Thymus (tissue), 11 donors: ENCODE measurements around the gene CD22. TPM values are rescaled to one million over a fixed set of nuclear protein-coding genes. Genes with fewer than 3 reads are reported as not detected.
"Not testable (repeated sequence)": the region's sequence is repeated elsewhere in the genome, so short reads cannot be mapped to it uniquely, and the experiment has no call there.

Source experiments
- DNase-seq, 9 donors: peaks; one replicate each; pipeline ENCODE4 v3.0.0-alpha.2; 2013; ENCODE audit warnings: low spot score in 9 of 9, low read depth in 6 of 9, missing footprints in 1 of 9
- H3K27ac ChIP-seq, 2 donors: one replicate each; pipeline ENCODE4 v1.5.1; 2013; ENCODE audit warnings: control low read depth in 1 of 2, low read depth in 1 of 2, low read length in 1 of 2, mild to moderate bottlenecking in 1 of 2, moderate library complexity in 1 of 2
- H3K27me3 ChIP-seq, 2 donors: one replicate each; pipeline ENCODE4 v1.5.1; 2013; ENCODE audit warnings: low read length in 1 of 2; ENCODE audit not compliant: control insufficient read depth in 2 of 2, insufficient read depth in 1 of 2
- H3K36me3 ChIP-seq, 2 donors: one replicate each; pipeline ENCODE4 v1.5.1; 2013; ENCODE audit warnings: low read length in 1 of 2, mild to moderate bottlenecking in 1 of 2, moderate library complexity in 1 of 2; ENCODE audit not compliant: control insufficient read depth in 2 of 2, insufficient read depth in 2 of 2
- H3K4me1 ChIP-seq, 2 donors: one replicate each; pipeline ENCODE4 v1.5.1; 2013; ENCODE audit warnings: low read length in 2 of 2; ENCODE audit not compliant: control insufficient read depth in 2 of 2, insufficient read depth in 2 of 2
- H3K4me3 ChIP-seq, 2 donors: one replicate each; pipeline ENCODE4 v1.5.1; 2013; ENCODE audit warnings: low read length in 2 of 2, control low read depth in 1 of 2, mild to moderate bottlenecking in 1 of 2
- H3K9me3 ChIP-seq, 2 donors: one replicate each; pipeline ENCODE4 v1.5.1; 2013; ENCODE audit warnings: low read length in 1 of 2, mild to moderate bottlenecking in 1 of 2; ENCODE audit not compliant: control insufficient read depth in 2 of 2, insufficient read depth in 1 of 2
- WGBS: extraction: QIAGEN DNeasy Blood & Tissue Kit; methylation state at CpG from one replicate; pipeline ENCODE4 v1.1.7; 2013; 5-methylcytosine and 5-hydroxymethylcytosine counted together
- polyA plus RNA-seq: library from polyadenylated mRNA; stranded (reverse); fragments of 200-250 nt; gene quantifications from one replicate; pipeline ENCODE4 v1.2.3, GENCODE V29; 2013
- total RNA-seq: library from RNA; stranded (reverse); fragments of 120-200 nt; gene quantifications from one replicate; pipeline ENCODE4 v1.2.4, GENCODE V29; 2013
- donor health status: healthy.

The CD22 gene
- total and polyA plus RNA-seq, 2 donors = 1.7 to 12.3 TPM

DNA sequence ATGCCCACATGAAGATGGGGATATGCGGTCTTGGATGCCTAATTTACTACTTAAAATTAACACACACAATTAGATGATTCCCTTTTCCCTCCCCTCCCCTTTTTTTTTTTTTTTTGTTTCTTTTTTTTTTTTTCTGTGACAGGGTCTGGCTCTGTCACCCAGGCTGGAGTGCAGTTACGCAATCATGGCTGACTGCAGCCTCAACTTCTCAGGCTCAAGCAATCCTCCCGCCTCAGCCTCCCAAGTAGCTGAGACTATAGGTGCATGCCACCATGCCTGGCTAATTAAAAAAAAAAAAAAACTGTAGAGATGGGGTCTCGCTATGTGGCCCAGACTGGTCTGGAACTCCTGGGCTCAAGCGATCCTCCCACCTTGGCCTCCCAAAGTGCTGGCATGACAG, 50.6 kb downstream of the CD22 start:
- H3K9me3 ChIP-seq, H3K36me3 ChIP-seq, H3K27ac ChIP-seq, H3K4me1 ChIP-seq, H3K4me3 ChIP-seq, H3K27me3 ChIP-seq, DNase-seq: not testable (repeated sequence)
- 95% methylated on average over 5 of the region's 5 CpGs for WGBS

DNA sequence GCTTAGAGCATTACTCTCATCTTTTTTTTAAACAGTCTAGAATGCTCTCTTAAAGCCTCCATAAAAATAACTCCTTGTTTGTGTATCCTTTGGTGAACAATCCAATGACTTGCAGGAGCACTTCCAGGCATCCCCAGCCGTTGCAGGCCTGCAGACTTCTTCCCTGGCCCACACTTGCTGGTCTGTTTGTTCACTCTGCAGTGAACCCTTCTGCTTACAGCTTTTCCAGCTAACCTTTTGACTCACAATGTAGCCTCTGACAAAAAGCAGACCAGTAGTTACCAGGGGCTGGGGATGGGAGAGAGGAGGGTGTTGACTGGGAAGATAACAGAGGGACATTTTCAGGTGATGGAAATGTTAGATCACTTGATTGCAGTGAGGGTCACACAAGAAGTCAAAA, 51.0 kb downstream of the CD22 start:
- no peaks in the 10 kb centered on the region for H3K27me3 ChIP-seq
- no peaks in the 10 kb centered on the region for H3K36me3 ChIP-seq
- H3K4me1 ChIP-seq = no peaks in the 10 kb centered on the region
- H3K4me3 ChIP-seq = no peak overlapping the region
- H3K9me3 ChIP-seq = no peaks in the 10 kb centered on the region
- DNase-seq = no peak
- 71% methylated on average over 1 of the region's 1 CpG for WGBS
- no peak overlapping the region for H3K27ac ChIP-seq

DNA sequence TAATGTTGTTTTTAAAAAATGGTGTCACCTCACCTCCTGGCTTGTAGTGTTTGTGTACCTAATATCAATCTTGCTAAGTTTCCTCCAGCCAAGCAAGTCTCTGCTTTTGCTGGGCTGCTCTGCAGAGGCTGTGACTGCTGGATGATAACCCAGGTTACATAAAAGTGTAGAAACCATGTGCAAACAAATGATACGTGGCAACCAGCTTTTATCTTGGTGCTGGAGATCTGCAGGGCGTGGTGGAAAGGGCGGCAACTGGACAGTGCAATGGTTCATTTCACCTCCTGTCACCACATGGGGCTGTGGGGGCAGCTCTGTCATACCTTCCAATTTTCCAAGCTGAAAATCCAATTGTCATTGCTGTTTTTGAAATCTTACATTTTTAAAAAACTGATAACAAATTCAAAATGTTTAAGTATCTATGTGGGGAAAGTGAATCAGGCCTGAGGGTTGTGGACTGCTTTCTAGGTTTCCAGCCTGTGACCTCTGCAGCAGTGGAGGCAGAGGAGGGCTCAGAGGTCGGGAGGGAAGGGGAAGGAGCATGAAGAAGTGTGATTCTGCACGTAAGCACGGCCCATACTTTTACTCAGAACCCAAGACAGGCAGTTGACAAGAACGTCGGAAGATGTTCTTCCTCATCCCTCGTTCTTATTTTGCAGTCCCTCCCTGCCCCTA, 51.6 kb downstream of the CD22 start:
- H3K36me3 ChIP-seq = no peaks in the 10 kb centered on the region
- H3K27ac ChIP-seq = no peak overlapping the region
- WGBS = 81% methylated on average over 9 of the region's 9 CpGs
- H3K9me3 ChIP-seq = no peaks in the 10 kb centered on the region
- no peaks in the 10 kb centered on the region for H3K27me3 ChIP-seq
- no peak overlapping the region for H3K4me3 ChIP-seq
- H3K4me1 ChIP-seq = no peaks in the 10 kb centered on the region
- no peak for DNase-seq

DNA sequence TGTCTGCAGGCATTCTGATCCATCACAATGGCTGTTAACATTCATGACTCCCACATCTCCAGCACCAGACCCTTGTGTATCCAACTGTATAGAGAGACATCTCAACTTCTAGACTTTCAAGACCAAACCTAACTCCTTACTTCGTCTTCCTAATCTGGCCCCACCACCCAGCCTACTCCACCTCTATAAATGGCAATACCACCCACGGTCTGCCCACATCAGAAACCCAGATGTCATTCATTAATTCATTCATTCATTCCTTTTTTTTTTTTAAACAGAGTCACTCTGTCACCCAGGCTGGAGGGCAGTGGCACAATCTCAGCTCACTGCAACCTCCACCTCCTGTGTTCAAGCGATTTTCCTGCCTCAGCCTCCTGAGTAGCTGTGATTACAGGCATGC, 52.3 kb downstream of the CD22 start:
- Histone ChIP-seq H3K27ac (no peak overlapping the region), H3K36me3 (no peaks in the 10 kb centered on the region), H3K4me1 (no peaks in the 10 kb centered on the region), H3K4me3 (no peak overlapping the region), H3K9me3 (peaks cover 0 to 2% of the 10 kb centered on the region in 2 donors), H3K27me3 (no peaks in the 10 kb centered on the region)
- DNase-seq = no peak
- WGBS = 54% methylated on average over 3 of the region's 3 CpGs

DNA sequence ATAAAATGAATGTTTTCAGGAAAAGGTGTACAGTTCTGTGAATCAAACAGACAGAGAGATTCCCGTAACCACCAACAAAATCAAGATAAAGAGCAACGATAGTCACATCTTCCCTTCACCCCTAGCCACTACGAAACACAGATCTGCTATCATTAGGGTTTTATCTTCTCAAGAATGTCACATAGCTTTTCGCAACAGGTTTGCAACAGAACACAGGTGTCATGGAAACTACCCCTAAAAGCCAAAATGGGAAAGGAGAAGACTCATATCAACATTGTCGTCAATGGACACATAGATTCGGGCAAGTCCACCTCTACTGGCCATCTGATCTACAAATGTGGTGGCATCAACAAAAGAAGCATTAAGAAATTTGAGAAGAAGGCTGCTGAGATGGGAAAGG, 52.9 kb downstream of the CD22 start:
- Histone ChIP-seq H3K36me3 (no peaks in the 10 kb centered on the region), H3K27ac (no peak overlapping the region), H3K27me3 (no peaks in the 10 kb centered on the region), H3K4me3 (no peak overlapping the region), H3K4me1 (no peaks in the 10 kb centered on the region), H3K9me3 (peaks cover 0 to 2% of the 10 kb centered on the region in 2 donors)
- 96% methylated on average over 6 of the region's 6 CpGs for WGBS
- no peak for DNase-seq

DNA sequence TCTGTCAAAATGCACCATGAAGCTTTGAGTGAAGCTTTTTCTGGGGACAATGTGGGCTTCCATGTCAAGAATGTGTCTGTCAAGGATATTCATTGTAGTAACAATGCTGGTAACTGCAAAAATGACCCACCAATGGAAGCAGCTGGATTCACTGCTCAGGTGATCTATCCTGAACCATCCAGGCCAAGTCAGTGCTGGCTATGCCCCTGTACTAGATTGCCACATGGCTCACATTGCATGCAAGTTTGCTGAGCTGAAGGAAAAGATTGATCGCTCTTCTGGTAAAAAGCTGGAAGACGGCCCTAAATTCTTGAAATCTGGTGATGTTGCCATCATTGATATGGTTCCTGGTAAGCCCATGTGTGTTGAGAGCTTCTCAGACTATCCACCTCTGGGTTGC, 54.5 kb downstream of the CD22 start:
- Histone ChIP-seq H3K9me3 (peaks cover 0 to 2% of the 10 kb centered on the region in 2 donors), H3K4me3 (no peak overlapping the region), H3K4me1 (no peaks in the 10 kb centered on the region), H3K27me3 (no peaks in the 10 kb centered on the region), H3K36me3 (no peaks in the 10 kb centered on the region), H3K27ac (no peak overlapping the region)
- WGBS = 94% methylated on average over 2 of the region's 2 CpGs
- DNase-seq = no peak

DNA sequence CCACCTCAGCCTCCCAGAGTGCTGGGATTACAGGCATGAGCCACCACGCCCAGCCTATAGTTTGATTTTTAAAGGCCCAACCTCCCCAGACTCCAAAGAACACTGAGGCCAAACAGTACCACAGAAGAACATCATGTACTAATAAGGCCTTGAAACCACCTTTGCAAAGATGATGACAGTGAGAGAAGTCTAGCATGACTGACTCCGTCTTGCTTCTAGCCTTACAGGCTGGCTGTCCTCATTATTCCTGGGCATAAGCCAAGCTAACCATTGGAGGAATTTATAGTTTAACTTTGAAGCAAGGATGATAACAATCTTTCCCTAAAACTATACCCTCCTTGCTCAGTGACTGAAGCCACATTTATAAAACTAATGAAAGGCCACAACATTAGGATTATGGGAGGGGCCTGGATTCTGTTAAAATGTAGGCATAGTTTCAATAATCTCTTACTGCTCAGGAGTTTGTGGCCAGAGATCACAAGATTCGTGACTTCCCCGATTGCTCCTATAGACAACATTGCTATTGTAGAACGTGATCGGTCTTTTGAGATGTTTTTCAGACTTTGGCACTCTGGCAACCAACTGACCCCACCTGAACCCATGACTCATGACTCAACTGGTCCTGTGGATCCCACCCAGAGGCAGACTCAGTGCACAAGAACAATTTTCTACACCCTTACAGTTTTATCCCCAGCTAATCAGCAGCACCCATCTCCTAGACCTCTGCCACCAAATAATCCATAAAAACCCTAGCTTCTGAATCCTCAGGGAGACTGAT, 59.5 kb downstream of the CD22 start:
- no peak overlapping the region for H3K4me3 ChIP-seq
- WGBS = 93% methylated on average over 6 of the region's 6 CpGs
- H3K4me1 ChIP-seq = no peaks in the 10 kb centered on the region
- DNase-seq = no peak
- H3K27me3 ChIP-seq = no peaks in the 10 kb centered on the region
- no peaks in the 10 kb centered on the region for H3K36me3 ChIP-seq
- no peak overlapping the region for H3K27ac ChIP-seq
- peaks cover 0 to 2% of the 10 kb centered on the region in 2 donors for H3K9me3 ChIP-seq

DNA sequence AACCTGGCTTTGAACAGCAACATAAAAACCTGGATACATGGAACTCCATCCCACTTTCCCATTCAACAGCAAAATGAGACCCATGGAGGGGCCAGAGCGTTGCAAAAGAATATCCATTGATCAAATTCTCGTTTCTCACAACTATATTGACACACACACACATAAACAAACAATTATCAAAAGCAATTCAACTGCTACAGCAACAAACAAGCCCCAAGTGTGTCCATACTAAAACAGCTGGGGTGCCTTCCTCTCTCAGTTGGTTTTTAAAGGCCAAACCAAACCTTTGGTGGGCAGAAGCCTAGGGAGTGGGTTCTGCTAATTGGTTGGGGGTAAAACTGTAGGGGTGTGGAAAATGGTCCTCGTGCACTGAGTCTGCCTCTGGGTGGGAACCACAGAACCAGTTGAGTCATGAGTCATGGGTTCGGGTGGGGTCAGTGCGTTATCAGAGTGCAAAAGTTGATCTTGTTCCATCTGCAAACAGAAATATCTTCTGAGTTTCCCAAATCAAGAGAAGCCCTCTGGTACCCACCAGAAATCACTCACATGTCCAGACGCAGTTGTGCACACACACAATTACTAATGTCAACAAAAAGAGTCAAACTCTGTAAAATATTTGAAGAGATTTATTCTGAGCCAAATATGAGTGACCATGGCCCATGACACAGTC, 60.3 kb downstream of the CD22 start:
- 93% methylated on average over 6 of the region's 6 CpGs for WGBS
- Histone ChIP-seq H3K9me3 (peaks cover 0 to 2% of the 10 kb centered on the region in 2 donors), H3K4me3 (no peak overlapping the region), H3K27me3 (no peaks in the 10 kb centered on the region), H3K36me3 (no peaks in the 10 kb centered on the region), H3K27ac (no peak overlapping the region), H3K4me1 (no peaks in the 10 kb centered on the region)
- no peak for DNase-seq
